Measurements from ENCODE around the gene COL13A1.
A peak's percentile ranks its signal among the peaks of the same experiment; 100 is the strongest.

COL13A1 gene

GRCh38 chr10:69863580-69863979 lies 61.9 kb downstream of the COL13A1 start:
- H3K9me3 ChIP-seq (ENCODE audit: severe bottlenecking), result no peaks in the 10 kb centered on the region

GRCh38 chr10:69864321-69864720 lies 62.6 kb downstream of the COL13A1 start:
- H3K27ac ChIP-seq (ENCODE audit: poor library complexity, severe bottlenecking), result peak overlapping the region; percentile 81
- no peaks in the 10 kb centered on the region for H3K36me3 ChIP-seq (ENCODE audit: low read depth)
- H3K27me3 ChIP-seq (ENCODE audit: insufficient read depth, poor library complexity, severe bottlenecking), result no peaks in the 10 kb centered on the region
- no peaks in the 10 kb centered on the region for H3K9me3 ChIP-seq (ENCODE audit: severe bottlenecking)
- no peak overlapping the region for H3K4me3 ChIP-seq (ENCODE audit: severe bottlenecking)
- peak; percentile 81 for ATAC-seq (ENCODE audit: low read depth)
- DNase-seq (ENCODE audit: low spot score), result no peak
- peaks cover 50% of the 10 kb centered on the region for H3K4me1 ChIP-seq (ENCODE audit: insufficient read depth, poor library complexity, severe bottlenecking)
- no peak for TF ChIP-seq CTCF (IDR thresholded peaks at IDR 0.05; ENCODE audit: poor library complexity, severe bottlenecking)

More at GRCh38 chr10:69863580-69863979, 61.9 kb downstream of the COL13A1 start:
- peaks cover 43% of the 10 kb centered on the region for H3K4me1 ChIP-seq (ENCODE audit: insufficient read depth, poor library complexity, severe bottlenecking)
- ATAC-seq (ENCODE audit: low read depth), result no peak; the same call in 2 of the 3 replicates
- TF ChIP-seq CTCF (IDR thresholded peaks at IDR 0.05; ENCODE audit: poor library complexity, severe bottlenecking), result no peak
- H3K4me3 ChIP-seq (ENCODE audit: severe bottlenecking), result no peak overlapping the region
- no peak for DNase-seq (ENCODE audit: low spot score)
- peak overlapping the region; percentile 81 for H3K27ac ChIP-seq (ENCODE audit: poor library complexity, severe bottlenecking)
- H3K36me3 ChIP-seq (ENCODE audit: low read depth), result no peaks in the 10 kb centered on the region
- no peaks in the 10 kb centered on the region for H3K27me3 ChIP-seq (ENCODE audit: insufficient read depth, poor library complexity, severe bottlenecking)

GRCh38 chr10:69865450-69865849 lies 63.7 kb downstream of the COL13A1 start:
- no peak for DNase-seq (ENCODE audit: low spot score)
- Histone ChIP-seq H3K4me1 (ENCODE audit: insufficient read depth, poor library complexity, severe bottlenecking) (peaks cover 55% of the 10 kb centered on the region), H3K9me3 (ENCODE audit: severe bottlenecking) (no peaks in the 10 kb centered on the region), H3K4me3 (ENCODE audit: severe bottlenecking) (no peak overlapping the region), H3K27ac (ENCODE audit: poor library complexity, severe bottlenecking) (peak overlapping the region; percentile 81), H3K27me3 (ENCODE audit: insufficient read depth, poor library complexity, severe bottlenecking) (no peaks in the 10 kb centered on the region), H3K36me3 (ENCODE audit: low read depth) (no peaks in the 10 kb centered on the region)
- no peak for TF ChIP-seq CTCF (IDR thresholded peaks at IDR 0.05; ENCODE audit: poor library complexity, severe bottlenecking)
- peak; percentile 9; the same call in 1 of the 3 replicates for ATAC-seq (ENCODE audit: low read depth)

GRCh38 chr10:69866246-69866687 lies 64.6 kb downstream of the COL13A1 start:
- DNase-seq (ENCODE audit: low spot score) (no peak), ATAC-seq (ENCODE audit: low read depth) (no peak)
- H3K9me3 ChIP-seq (ENCODE audit: severe bottlenecking), result no peaks in the 10 kb centered on the region
- no peak for TF ChIP-seq CTCF (IDR thresholded peaks at IDR 0.05; ENCODE audit: poor library complexity, severe bottlenecking)
- H3K27me3 ChIP-seq (ENCODE audit: insufficient read depth, poor library complexity, severe bottlenecking), result no peaks in the 10 kb centered on the region
- H3K4me3 ChIP-seq (ENCODE audit: severe bottlenecking), result no peak overlapping the region
- peaks cover 55% of the 10 kb centered on the region for H3K4me1 ChIP-seq (ENCODE audit: insufficient read depth, poor library complexity, severe bottlenecking)
- H3K27ac ChIP-seq (ENCODE audit: poor library complexity, severe bottlenecking), result no peak overlapping the region
- H3K36me3 ChIP-seq (ENCODE audit: low read depth), result no peaks in the 10 kb centered on the region

GRCh38 chr10:69866688-69867461 lies 65.2 kb downstream of the COL13A1 start:
- H3K36me3 ChIP-seq (ENCODE audit: low read depth), result no peaks in the 10 kb centered on the region
- no peaks in the 10 kb centered on the region for H3K9me3 ChIP-seq (ENCODE audit: severe bottlenecking)
- H3K27ac ChIP-seq (ENCODE audit: poor library complexity, severe bottlenecking), result no peak overlapping the region
- H3K4me1 ChIP-seq (ENCODE audit: insufficient read depth, poor library complexity, severe bottlenecking), result peaks cover 51% of the 10 kb centered on the region
- no peak for ATAC-seq (ENCODE audit: low read depth)
- no peaks in the 10 kb centered on the region for H3K27me3 ChIP-seq (ENCODE audit: insufficient read depth, poor library complexity, severe bottlenecking)
- TF ChIP-seq CTCF (IDR thresholded peaks at IDR 0.05; ENCODE audit: poor library complexity, severe bottlenecking), result no peak
- H3K4me3 ChIP-seq (ENCODE audit: severe bottlenecking), result no peak overlapping the region
- no peak for DNase-seq (ENCODE audit: low spot score)
